ENCODE measurements around the gene COL9A3.

GRCh38 chr20:62839816-62840215 lies 23.0 kb downstream of the COL9A3 start:
- TF ChIP-seq POLR2AphosphoS5 (IDR thresholded peaks at IDR 0.05; ENCODE audit: low read depth, low read length): no peak
- TF ChIP-seq POLR2A (IDR thresholded peaks at IDR 0.05; ENCODE audit: low read depth, low read length): no peak
- no peak for TF ChIP-seq TAF1 (IDR thresholded peaks at IDR 0.05; ENCODE audit: low read depth, low read length)
- TF ChIP-seq PAX5 (IDR thresholded peaks at IDR 0.05; ENCODE audit: insufficient read depth, low read length, severe bottlenecking): no peak
- TF ChIP-seq POU2F2 (IDR thresholded peaks at IDR 0.05; ENCODE audit: low read depth, low read length): no peak
- no peak for TF ChIP-seq SPI1 (IDR thresholded peaks at IDR 0.05; ENCODE audit: low read depth, low read length)

Data from GM12891 (cell line).